Neural progenitor cell (in vitro differentiated cells): ENCODE measurements around the gene HOXD4. TPM values are rescaled to one million over a fixed set of nuclear protein-coding genes. Genes with fewer than 3 reads are reported as not detected.

ENCODE experiments used
- DNase-seq: peaks from one replicate; pipeline ENCODE4 v3.0.0-alpha.2; 2016; ENCODE audit warnings: low spot score
- H2AFZ ChIP-seq: fragments of 200-600 bp; sonication (generic); replicated peaks from 2 replicates; pipeline ENCODE4 v1.6.1; 2016; ENCODE audit warnings: antibody characterized with exemption
- H3F3A ChIP-seq: fragments of 200-600 bp; sonication (generic); 2 replicates; pipeline ENCODE4 v1.6.1; 2016; ENCODE audit warnings: antibody characterized with exemption, low read depth
- H3K27ac ChIP-seq: fragments of 200-600 bp; sonication (generic); 2 replicates; pipeline ENCODE4 v1.5.1; 2016; ENCODE audit warnings: mild to moderate bottlenecking
- H3K27me3 ChIP-seq: fragments of 200-600 bp; sonication (generic); 2 replicates; pipeline ENCODE4 v1.6.1; 2016; ENCODE audit warnings: mild to moderate bottlenecking, moderate library complexity
- H3K36me3 ChIP-seq: fragments of 200-600 bp; sonication (generic); 2 replicates; pipeline ENCODE4 v1.5.1; 2016
- H3K4me1 ChIP-seq: fragments of 200-600 bp; sonication (generic); 2 replicates; pipeline ENCODE4 v1.6.1; 2016; ENCODE audit warnings: mixed run types
- H3K4me2 ChIP-seq: fragments of 200-600 bp; sonication (generic); 2 replicates; pipeline ENCODE4 v1.6.1; 2016
- H3K4me3 ChIP-seq: fragments of 200-600 bp; sonication (generic); 2 replicates; pipeline ENCODE4 v1.5.1; 2016
- H3K79me2 ChIP-seq: fragments of 200-600 bp; sonication (generic); 2 replicates; pipeline ENCODE4 v1.6.1; 2016; ENCODE audit warnings: low read depth
- H3K9ac ChIP-seq: fragments of 200-600 bp; sonication (generic); 2 replicates; pipeline ENCODE4 v1.6.1; 2016
- H3K9me3 ChIP-seq: fragments of 200-600 bp; sonication (generic); 2 replicates; pipeline ENCODE4 v1.5.1; 2016; ENCODE audit warnings: low read depth
- H4K20me1 ChIP-seq: fragments of 200-600 bp; sonication (generic); 2 replicates; pipeline ENCODE4 v1.6.1; 2016; ENCODE audit warnings: low read depth
- H3K27ac Mint-ChIP-seq: 3 replicates; pipeline ENCODE4 v1.8.0; 2021; ENCODE audit warnings: mixed read lengths
- H3K27me3 Mint-ChIP-seq: 2 replicates; pipeline ENCODE4 v1.8.0; 2022; ENCODE audit warnings: low read depth, mild to moderate bottlenecking, inconsistent platforms, moderate library complexity, mixed read lengths; ENCODE audit not compliant: insufficient read depth
- H3K36me3 Mint-ChIP-seq: 3 replicates; pipeline ENCODE4 v1.8.0; 2021; ENCODE audit warnings: mixed read lengths
- H3K4me1 Mint-ChIP-seq: 3 replicates; pipeline ENCODE4 v1.8.0; 2021; ENCODE audit warnings: mixed read lengths
- H3K4me3 Mint-ChIP-seq: 3 replicates; pipeline ENCODE4 v1.8.0; 2021; ENCODE audit warnings: mild to moderate bottlenecking, moderate library complexity, mixed read lengths
- H3K9me3 Mint-ChIP-seq: 3 replicates; pipeline ENCODE4 v1.8.0; 2020; ENCODE audit warnings: mixed read lengths
- CTCF ChIP-seq: fragments of 200-600 bp; sonication (generic); IDR thresholded peaks from 2 replicates; pipeline ENCODE4 v1.5.1; 2017; ENCODE audit warnings: antibody characterized with exemption, mild to moderate bottlenecking
- EZH2 ChIP-seq: fragments of 200-600 bp; sonication (generic); IDR thresholded peaks from 2 replicates; pipeline ENCODE4 v1.6.1; 2017; ENCODE audit warnings: antibody characterized with exemption, mild to moderate bottlenecking, moderate library complexity
- EZH2phosphoT487 ChIP-seq: fragments of 200-600 bp; sonication (generic); IDR thresholded peaks from 2 replicates; pipeline ENCODE4 v1.6.1; 2017; ENCODE audit warnings: antibody characterized with exemption
- total RNA-seq: library from RNA; depleted of rRNA; stranded (reverse); fragments of >200 nt; gene quantifications from 2 replicates; pipeline ENCODE4 v1.2.3, GENCODE V29; 2015; ENCODE audit warnings: low replicate concordance

HOXD4 gene
- total RNA-seq, 1 donor from 2014 or later = not detected

GRCh38 chr2:176135035-176135440 lies 16.3 kb upstream of the HOXD4 start:
- Histone ChIP-seq H3K4me3 (no peak overlapping the region), H3K79me2 (no peaks in the 10 kb centered on the region), H4K20me1 (peaks cover 80% of the 10 kb centered on the region), H3K9me3 (no peaks in the 10 kb centered on the region), H3F3A (no peaks in the 10 kb centered on the region), H3K36me3 (no peaks in the 10 kb centered on the region), H3K27ac (no peak overlapping the region), H3K9ac (no peak overlapping the region), H3K27me3 (peaks cover 100% of the 10 kb centered on the region), H2AFZ (no peak overlapping the region), H3K4me2 (no peak overlapping the region), H3K4me1 (peaks cover 3% of the 10 kb centered on the region)
- Mint-ChIP-seq H3K36me3 (no peaks in the 10 kb centered on the region), H3K27ac (no peak overlapping the region), H3K27me3 (peaks cover 92% of the 10 kb centered on the region), H3K9me3 (peaks cover 19% of the 10 kb centered on the region), H3K4me3 (no peak overlapping the region), H3K4me1 (no peaks in the 10 kb centered on the region)
- peak; percentile 2 for TF ChIP-seq EZH2
- TF ChIP-seq CTCF = no peak
- no peak for TF ChIP-seq EZH2phosphoT487
- no peak for DNase-seq

DNA sequence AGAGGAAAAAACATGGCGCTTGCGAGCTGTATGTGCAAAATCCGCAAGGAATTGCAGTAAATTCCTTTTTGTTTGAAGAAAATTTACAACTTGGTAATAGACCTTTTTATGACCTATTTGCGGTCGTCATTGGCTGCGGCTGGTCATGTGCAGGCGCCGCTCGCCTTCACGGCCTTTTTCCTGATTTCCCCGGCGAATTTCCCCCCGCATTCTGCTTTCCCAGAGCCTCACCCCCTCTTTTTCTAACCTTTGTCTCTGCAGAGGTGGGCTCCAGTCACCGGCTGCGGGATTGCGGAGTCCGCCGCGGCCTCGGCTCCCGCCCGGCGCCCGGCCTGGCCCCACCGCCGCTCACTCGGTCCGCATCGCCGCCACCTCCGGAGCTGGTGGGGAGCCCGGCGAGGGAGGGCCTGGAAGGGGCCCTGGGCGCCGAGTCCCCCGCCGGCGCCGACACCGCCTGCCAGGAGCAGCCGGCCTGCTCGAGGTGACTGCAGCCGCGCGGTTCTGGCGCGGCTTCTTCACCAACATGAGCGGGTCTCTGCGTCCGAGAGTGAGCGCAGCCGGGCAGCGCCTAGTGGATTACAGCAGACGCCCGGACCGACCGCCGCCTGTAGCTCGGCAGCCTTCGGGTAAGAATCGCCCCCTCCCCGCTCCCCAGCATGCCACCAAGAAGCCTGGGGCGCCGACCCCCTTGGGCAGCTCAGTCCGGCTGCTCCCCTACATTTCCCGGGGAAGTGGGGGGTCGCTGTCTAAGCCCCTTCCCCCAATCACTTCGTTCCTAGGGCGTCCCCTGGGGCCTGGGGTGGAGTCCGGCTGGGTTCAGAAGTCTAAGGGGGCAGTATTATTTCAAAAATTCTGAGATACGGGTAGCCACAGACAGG lies 14.7 kb upstream of the HOXD4 start:
- H3K9ac ChIP-seq = no peak overlapping the region
- H3K4me1 ChIP-seq = no peaks in the 10 kb centered on the region
- peaks cover 91% of the 10 kb centered on the region for H3K27me3 Mint-ChIP-seq
- H3K79me2 ChIP-seq = no peaks in the 10 kb centered on the region
- no peak overlapping the region for H3K27ac Mint-ChIP-seq
- DNase-seq = peak; percentile 67
- H3K4me3 ChIP-seq = peak overlapping the region; percentile 39
- H3K9me3 Mint-ChIP-seq = peaks cover 14% of the 10 kb centered on the region
- peak overlapping the region; percentile 55 for H2AFZ ChIP-seq
- peaks cover 67% of the 10 kb centered on the region for H4K20me1 ChIP-seq
- no peaks in the 10 kb centered on the region for H3K36me3 Mint-ChIP-seq
- no peak overlapping the region for H3K27ac ChIP-seq
- H3K4me2 ChIP-seq = peak overlapping the region; percentile 66
- H3K9me3 ChIP-seq = no peaks in the 10 kb centered on the region
- H3K27me3 ChIP-seq = peaks cover 100% of the 10 kb centered on the region
- H3K36me3 ChIP-seq = no peaks in the 10 kb centered on the region
- H3K4me3 Mint-ChIP-seq = peak overlapping the region; percentile 77
- H3K4me1 Mint-ChIP-seq = peaks cover 4% of the 10 kb centered on the region
- H3F3A ChIP-seq = no peaks in the 10 kb centered on the region
- TF ChIP-seq EZH2phosphoT487 (peak; percentile 92), EZH2 (peak; percentile 97), CTCF (no peak)

- Mint-ChIP-seq H3K4me3 (peak overlapping the region; percentile 30), H3K27ac (no peak overlapping the region), H3K36me3 (no peaks in the 10 kb centered on the region), H3K4me1 (peaks cover 4% of the 10 kb centered on the region), H3K27me3 (peaks cover 88% of the 10 kb centered on the region), H3K9me3 (peaks cover 14% of the 10 kb centered on the region)
- no peak overlapping the region for H3K4me2 ChIP-seq
- H3K36me3 ChIP-seq = no peaks in the 10 kb centered on the region
- H3K27me3 ChIP-seq = peaks cover 100% of the 10 kb centered on the region
- H3K9me3 ChIP-seq = no peaks in the 10 kb centered on the region
- H3K79me2 ChIP-seq = no peaks in the 10 kb centered on the region
- no peaks in the 10 kb centered on the region for H3F3A ChIP-seq
- H4K20me1 ChIP-seq = peaks cover 62% of the 10 kb centered on the region
- no peaks in the 10 kb centered on the region for H3K4me1 ChIP-seq
- no peak overlapping the region for H3K9ac ChIP-seq
- no peak for DNase-seq
- H3K4me3 ChIP-seq = no peak overlapping the region
- H3K27ac ChIP-seq = no peak overlapping the region
- H2AFZ ChIP-seq = no peak overlapping the region
- TF ChIP-seq EZH2phosphoT487 = no peak
- TF ChIP-seq CTCF = no peak
- TF ChIP-seq EZH2 = no peak
Observed at GRCh38 chr2:176137252-176137580, 14.1 kb upstream of the HOXD4 start.
